ENCODE measurements around the gene TAAR6.

GRCh38 chr6:132596201-132596600 is 26.1 kb downstream of the TAAR6 start:
- TF ChIP-seq, protein P1, sequence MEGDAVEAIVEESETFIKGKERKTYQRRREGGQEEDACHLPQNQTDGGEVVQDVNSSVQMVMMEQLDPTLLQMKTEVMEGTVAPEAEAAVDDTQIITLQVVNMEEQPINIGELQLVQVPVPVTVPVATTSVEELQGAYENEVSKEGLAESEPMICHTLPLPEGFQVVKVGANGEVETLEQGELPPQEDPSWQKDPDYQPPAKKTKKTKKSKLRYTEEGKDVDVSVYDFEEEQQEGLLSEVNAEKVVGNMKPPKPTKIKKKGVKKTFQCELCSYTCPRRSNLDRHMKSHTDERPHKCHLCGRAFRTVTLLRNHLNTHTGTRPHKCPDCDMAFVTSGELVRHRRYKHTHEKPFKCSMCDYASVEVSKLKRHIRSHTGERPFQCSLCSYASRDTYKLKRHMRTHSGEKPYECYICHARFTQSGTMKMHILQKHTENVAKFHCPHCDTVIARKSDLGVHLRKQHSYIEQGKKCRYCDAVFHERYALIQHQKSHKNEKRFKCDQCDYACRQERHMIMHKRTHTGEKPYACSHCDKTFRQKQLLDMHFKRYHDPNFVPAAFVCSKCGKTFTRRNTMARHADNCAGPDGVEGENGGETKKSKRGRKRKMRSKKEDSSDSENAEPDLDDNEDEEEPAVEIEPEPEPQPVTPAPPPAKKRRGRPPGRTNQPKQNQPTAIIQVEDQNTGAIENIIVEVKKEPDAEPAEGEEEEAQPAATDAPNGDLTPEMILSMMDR (IDR thresholded peaks at IDR 0.05; ENCODE audit: low read depth, low read length, poor library complexity, severe bottlenecking) = no peak
- TF ChIP-seq EZH2phosphoT487 (IDR thresholded peaks at IDR 0.05; ENCODE audit: borderline replicate concordance, low read length) = no peak
